H1 (cell line): ENCODE measurements around the gene PROZ. TPM values are rescaled to one million over a fixed set of nuclear protein-coding genes. Genes with fewer than 3 reads are reported as not detected.

ENCODE experiments used
- CTCF ChIA-PET: fragments of 300-600 bp; sonication (Branson Sonifier 250); formaldehyde crosslinking; loops from one replicate; lab custom pipeline; 2021; ENCODE audit not compliant: partially characterized antibody; lab: Charles Lee
- POLR2A ChIA-PET: fragments of 300-600 bp; sonication (Branson Sonifier 250); formaldehyde crosslinking; loops from one replicate; lab custom pipeline; 2021; ENCODE audit warnings: inconsistent platforms; ENCODE audit not compliant: partially characterized antibody; lab: Charles Lee
- DNase-seq, 2 experiments: peaks; one replicate each; pipeline versions ENCODE4 v3.0.0 to v3.0.0-alpha.2; 2010 to 2022; ENCODE audit warnings: low spot score in 2 of 2, low read depth in 1 of 2, mixed read lengths in 1 of 2
- FAIRE-seq: peaks from 2 replicates; lab custom pipeline; 2011; peaks lifted over from hg19 to GRCh38; lab: Jason Lieb, UNC
- H2AFZ ChIP-seq: 2 replicates; pipeline ENCODE4 v1.8.1; 2012; ENCODE audit warnings: low read length, inconsistent platforms
- H2AK5ac ChIP-seq: 2 replicates; pipeline ENCODE4 v1.6.1; 2013; ENCODE audit warnings: low read depth, low read length
- H2BK120ac ChIP-seq: replicated peaks from 2 replicates; pipeline ENCODE3; 2013; ENCODE audit warnings: low read depth, low read length, inconsistent platforms
- H2BK12ac ChIP-seq: 2 replicates; pipeline ENCODE4 v1.6.1; 2013; ENCODE audit warnings: low read depth, low read length
- H2BK15ac ChIP-seq: 2 replicates; pipeline ENCODE4 v1.6.1; 2013; ENCODE audit warnings: low read length
- H2BK20ac ChIP-seq: 2 replicates; pipeline ENCODE4 v1.6.1; 2013; ENCODE audit warnings: low read length
- H2BK5ac ChIP-seq: 2 replicates; pipeline ENCODE4 v1.6.1; 2013; ENCODE audit warnings: low read depth, low read length
- H3K14ac ChIP-seq: 2 replicates; pipeline ENCODE4 v1.6.1; 2013; ENCODE audit warnings: inconsistent platforms; ENCODE audit not compliant: insufficient read length
- H3K18ac ChIP-seq: 2 replicates; pipeline ENCODE4 v1.6.1; 2013; ENCODE audit warnings: low read length; ENCODE audit errors: extremely low read depth
- H3K23ac ChIP-seq: 2 replicates; pipeline ENCODE4 v1.6.1; 2013; ENCODE audit warnings: inconsistent platforms; ENCODE audit not compliant: insufficient read length
- H3K23me2 ChIP-seq: 2 replicates; pipeline ENCODE4 v1.6.1; 2013; ENCODE audit warnings: low read depth, low read length
- H3K27ac ChIP-seq: 2 replicates; pipeline ENCODE4 v1.6.1; 2011; ENCODE audit warnings: low read depth, low read length, inconsistent platforms
- H3K27me3 ChIP-seq, 4 experiments: replicated peaks in 1 of 4; 1 replicate in 1 of 4; 2 replicates in 3 of 4; pipeline versions ENCODE4 v1.6.1 to v1.8.1; 2011 to 2013; ENCODE audit warnings: low read length in 3 of 4, mild to moderate bottlenecking in 3 of 4, inconsistent platforms in 2 of 4, mixed read lengths in 2 of 4, moderate library complexity in 1 of 4; ENCODE audit not compliant: control insufficient read depth in 3 of 4, insufficient read depth in 3 of 4; ENCODE audit errors: extremely low read depth in 1 of 4
- H3K36me3 ChIP-seq, 4 experiments: 2 replicates each; pipeline versions ENCODE4 v1.6.1 to v1.8.1; 2011 to 2013; ENCODE audit warnings: mild to moderate bottlenecking in 4 of 4, low read length in 3 of 4, moderate library complexity in 2 of 4, control low read depth in 1 of 4, inconsistent platforms in 1 of 4; ENCODE audit not compliant: insufficient read depth in 4 of 4, control insufficient read depth in 2 of 4
- H3K4ac ChIP-seq: replicated peaks from 2 replicates; pipeline ENCODE3; 2013; ENCODE audit warnings: low read length, low read depth, mixed read lengths, inconsistent platforms; ENCODE audit not compliant: insufficient read length
- H3K4me1 ChIP-seq, 4 experiments: replicated peaks in 1 of 4; 1 replicate in 1 of 4; 2 replicates in 3 of 4; pipeline versions ENCODE4 v1.6.1 to v1.8.1; 2011 to 2013; ENCODE audit warnings: low read length in 3 of 4, inconsistent platforms in 2 of 4, mixed read lengths in 1 of 4; ENCODE audit not compliant: insufficient read depth in 4 of 4, control insufficient read depth in 3 of 4
- H3K4me2 ChIP-seq, 2 experiments: 2 replicates each; pipeline versions ENCODE4 v1.6.1 to v1.8.1; 2011 to 2013; ENCODE audit warnings: low read depth in 2 of 2, low read length in 2 of 2, control low read depth in 1 of 2, inconsistent platforms in 1 of 2, mild to moderate bottlenecking in 1 of 2; ENCODE audit not compliant: insufficient read depth in 1 of 2
- H3K4me3 ChIP-seq, 4 experiments: fragments of 200-600, 300-600 bp in 1 of 4; sonication (generic), shearing (Covaris generic), sonication (Bioruptor Twin) in 1 of 4; 2 replicates each; pipeline versions ENCODE4 v1.5.1 to v1.8.1; 2011 to 2016; ENCODE audit warnings: low read length in 4 of 4, low read depth in 3 of 4, control low read depth in 2 of 4, inconsistent platforms in 2 of 4, mild to moderate bottlenecking in 2 of 4, mixed read lengths in 1 of 4, moderate library complexity in 1 of 4; ENCODE audit not compliant: insufficient read depth in 2 of 4; ENCODE audit errors: extremely low read depth in 1 of 4
- H3K56ac ChIP-seq: replicated peaks from 2 replicates; pipeline ENCODE3; 2013; ENCODE audit warnings: low read depth, mild to moderate bottlenecking, mixed read lengths, low read length, inconsistent platforms; ENCODE audit not compliant: insufficient read length
- H3K79me1 ChIP-seq: 2 replicates; pipeline ENCODE4 v1.6.1; 2013; ENCODE audit warnings: low read depth, low read length, control low read depth
- H3K79me2 ChIP-seq, 2 experiments: 2 replicates each; pipeline versions ENCODE4 v1.6.1 to v1.8.1; 2012 to 2013; ENCODE audit warnings: low read length in 2 of 2, mild to moderate bottlenecking in 2 of 2, inconsistent platforms in 1 of 2; ENCODE audit not compliant: insufficient read depth in 2 of 2, control insufficient read depth in 1 of 2
- H3K9ac ChIP-seq, 4 experiments: replicated peaks in 1 of 4; 1 replicate in 1 of 4; 2 replicates in 3 of 4; pipeline versions ENCODE4 v1.6.1 to v1.8.1; 2011 to 2013; ENCODE audit warnings: low read depth in 3 of 4, low read length in 3 of 4, control low read depth in 2 of 4, mild to moderate bottlenecking in 2 of 4, moderate library complexity in 2 of 4, inconsistent platforms in 1 of 4; ENCODE audit errors: extremely low read depth in 1 of 4
- H3K9me3 ChIP-seq, 2 experiments: 2 replicates each; pipeline versions ENCODE4 v1.6.1 to v1.8.1; 2012 to 2013; ENCODE audit warnings: mild to moderate bottlenecking in 2 of 2, moderate library complexity in 2 of 2, control low read depth in 1 of 2, inconsistent platforms in 1 of 2, low read depth in 1 of 2, low read length in 1 of 2, mixed read lengths in 1 of 2; ENCODE audit not compliant: insufficient read depth in 2 of 2
- H4K20me1 ChIP-seq, 2 experiments: replicated peaks in 1 of 2; 2 replicates each; pipeline versions ENCODE3 to v1.8.1; 2011 to 2013; ENCODE audit warnings: inconsistent platforms in 2 of 2, low read length in 2 of 2, mild to moderate bottlenecking in 1 of 2; ENCODE audit not compliant: insufficient read depth in 2 of 2, control insufficient read depth in 1 of 2
- H4K5ac ChIP-seq: 2 replicates; pipeline ENCODE4 v1.6.1; 2013; ENCODE audit warnings: low read length, low read depth, mixed read lengths, inconsistent platforms; ENCODE audit not compliant: insufficient read length
- H4K8ac ChIP-seq: 2 replicates; pipeline ENCODE4 v1.8.0; 2013; ENCODE audit warnings: mild to moderate bottlenecking, moderate library complexity, low read length, inconsistent platforms; ENCODE audit not compliant: insufficient read depth; ENCODE audit errors: extremely low read depth
- H4K91ac ChIP-seq: replicated peaks from 2 replicates; pipeline ENCODE3; 2013; ENCODE audit warnings: low read length, mixed read lengths, inconsistent platforms; ENCODE audit not compliant: insufficient read length
- BACH1 ChIP-seq: IDR thresholded peaks from 2 replicates; pipeline ENCODE4 v1.6.1; 2012; ENCODE audit warnings: low read length, improper control_type of control experiment
- BRCA1 ChIP-seq: IDR thresholded peaks from 2 replicates; pipeline ENCODE4 v1.6.1; 2012; ENCODE audit warnings: low read depth, low read length, improper control_type of control experiment
- FOSL1 ChIP-seq: IDR thresholded peaks from 2 replicates; pipeline ENCODE4 v1.6.1; 2011; ENCODE audit warnings: mild to moderate bottlenecking, low read depth, low read length, moderate library complexity; ENCODE audit not compliant: insufficient read depth
- NANOG ChIP-seq: IDR thresholded peaks from 2 replicates; pipeline ENCODE4 v1.6.1; 2011; ENCODE audit warnings: low read length, low read depth, mild to moderate bottlenecking, inconsistent platforms; ENCODE audit not compliant: insufficient read depth, poor library complexity, severe bottlenecking
- PHF8 ChIP-seq: fragments of 200-600 bp; sonication (generic); conservative IDR thresholded peaks from 2 replicates; pipeline ENCODE4 v1.7.1; 2012; ENCODE audit warnings: low read depth, mild to moderate bottlenecking, inconsistent platforms, low read length, moderate library complexity
- SIX5 ChIP-seq: IDR thresholded peaks from 2 replicates; pipeline ENCODE4 v1.6.1; 2011; ENCODE audit warnings: mild to moderate bottlenecking, low read depth, low read length
- YY1 ChIP-seq: IDR thresholded peaks from 2 replicates; pipeline ENCODE4 v1.6.1; 2011; ENCODE audit warnings: low read depth, mild to moderate bottlenecking, low read length
- WGBS, 2 experiments: shearing (Covaris generic) in 1 of 2; methylation state at CpG; one replicate each; pipeline versions ENCODE4 v1.1.6 to v1.1.7; 2013 to 2015; ENCODE audit warnings: low lambda C conversion rate in 2 of 2, mixed read lengths in 2 of 2, inconsistent platforms in 1 of 2, low coverage in 1 of 2, missing lambda C conversion rate in 1 of 2; ENCODE audit not compliant: insufficient replicate concordance in 2 of 2, insufficient coverage in 1 of 2, insufficient read length in 1 of 2; ENCODE audit errors: extremely low coverage in 1 of 2, missing lambda C conversion rate in 1 of 2; 5-methylcytosine and 5-hydroxymethylcytosine counted together
- polyA plus RNA-seq, 7 experiments: library from polyadenylated mRNA; depleted of rRNA in 3 of 7; stranded (reverse) in 5 of 7; unstranded in 2 of 7; fragments of >200 nt in 5 of 7; fragments of 200-250 nt in 2 of 7; gene quantifications; 1 replicate in 5 of 7; 2 replicates in 1 of 7; 4 replicates in 1 of 7; pipeline versions ENCODE4 v1.2.1 to v1.2.3, GENCODE V29; 2011 to 2013; ENCODE audit warnings: missing spikeins in 2 of 7, mixed read lengths in 2 of 7
- total RNA-seq: library from RNA; stranded (reverse); fragmentation: NEBNext Ultra II Directional; extraction: Animal tissue kit (Norgen Biotek cat#: 25700); gene quantifications from 2 replicates; pipeline ENCODE4 v1.2.1, GENCODE V29; 2021

The PROZ gene
- total and polyA plus RNA-seq, 2 of the 8 experiments (the other 6 are each of a cell fraction or from before 2014, with no cell fraction given) = not detected

GRCh38 chr13:113187883-113188665 lies 29.6 kb downstream of the PROZ start:
- Histone ChIP-seq H3K4me3 (no peak overlapping the region), H3K56ac (no peak overlapping the region), H3K23ac (no peak overlapping the region), H3K27me3 (no peaks in the 10 kb centered on the region), H3K9me3 (no peaks in the 10 kb centered on the region), H3K4ac (no peak overlapping the region), H4K8ac (no peak overlapping the region), H2AK5ac (no peak overlapping the region), H2BK5ac (no peak overlapping the region), H2BK20ac (no peak overlapping the region), H3K4me1 (no peaks in the 10 kb centered on the region), H3K9ac (no peak overlapping the region), H3K23me2 (no peaks in the 10 kb centered on the region), H4K5ac (no peak overlapping the region), H3K79me1 (peaks cover 3% of the 10 kb centered on the region; the same call in 1 of the 2 replicates), H4K91ac (no peak overlapping the region), H3K79me2 (no peaks in the 10 kb centered on the region), H3K14ac (no peak overlapping the region), H2BK120ac (no peak overlapping the region), H3K27ac (no peak overlapping the region), H2BK12ac (no peak overlapping the region), H2BK15ac (no peak overlapping the region), H4K20me1 (peaks cover 0 to 13% of the 10 kb centered on the region in 2 experiments), H3K36me3 (peaks cover 18 to 67% (median 48%) of the 10 kb centered on the region in 4 experiments), H2AFZ (no peak overlapping the region), H3K18ac (no peak overlapping the region), H3K4me2 (no peak overlapping the region)
- no peak for DNase-seq
- ChIA-PET CTCF (no interaction called here), POLR2A (no interaction called here)
- no peak for FAIRE-seq
- 94% methylated on average over 23 of the region's 23 CpGs; no CpG with 5 or more reads in 1 of the 2 experiments for WGBS, 2 experiments
- no peak for TF ChIP-seq FOSL1
- TF ChIP-seq NANOG = no peak
- no peak for TF ChIP-seq SIX5
- TF ChIP-seq BRCA1 = no peak
- no peak for TF ChIP-seq PHF8
- no peak for TF ChIP-seq BACH1
- no peak for TF ChIP-seq YY1
